RWPE2 (cell line): ENCODE data around the gene SLC12A5.
"Not testable (repeated sequence)": the region's sequence is repeated elsewhere in the genome, so short reads cannot be mapped to it uniquely, and the experiment has no call there.

ENCODE experiments used
- ATAC-seq: fragments of 200-7000 bp; cut with Tn5 transposase; 3 replicates; pipeline ENCODE4 v1.9.1; 2021; ENCODE audit warnings: low read depth
- DNase-seq: peaks from one replicate; pipeline ENCODE4 v3.0.0-alpha.2; 2020; ENCODE audit warnings: low spot score
- H3K27ac ChIP-seq: fragments of 450-650 bp; 2 replicates; pipeline ENCODE4 v1.5.1; 2017; ENCODE audit warnings: mild to moderate bottlenecking; ENCODE audit not compliant: poor library complexity, severe bottlenecking
- H3K27me3 ChIP-seq: fragments of 250-450 bp; sonication (Bioruptor Pico); 2 replicates; pipeline ENCODE4 v1.5.1; 2021; ENCODE audit warnings: mild to moderate bottlenecking, moderate library complexity; ENCODE audit not compliant: insufficient read depth, poor library complexity, severe bottlenecking
- H3K36me3 ChIP-seq: fragments of 250-450 bp; sonication (Bioruptor Pico); 2 replicates; pipeline ENCODE4 v1.5.1; 2020; ENCODE audit warnings: low read depth, mild to moderate bottlenecking, moderate library complexity
- H3K4me1 ChIP-seq: fragments of 250-450 bp; sonication (Bioruptor Pico); 2 replicates; pipeline ENCODE4 v1.5.1; 2021; ENCODE audit warnings: mild to moderate bottlenecking, moderate library complexity; ENCODE audit not compliant: insufficient read depth, poor library complexity, severe bottlenecking
- H3K4me3 ChIP-seq: fragments of 250-450 bp; sonication (Bioruptor Pico); 2 replicates; pipeline ENCODE4 v1.5.1; 2021; ENCODE audit warnings: mild to moderate bottlenecking, moderate library complexity; ENCODE audit not compliant: severe bottlenecking
- H3K9me3 ChIP-seq: fragments of 250-450 bp; sonication (Bioruptor Pico); 2 replicates; pipeline ENCODE4 v1.5.1; 2021; ENCODE audit warnings: mild to moderate bottlenecking, moderate library complexity; ENCODE audit not compliant: severe bottlenecking
- CTCF ChIP-seq: fragments of 450-650 bp; IDR thresholded peaks from one replicate; pipeline ENCODE4 v1.5.1; 2017; ENCODE audit warnings: mild to moderate bottlenecking, moderate library complexity; ENCODE audit not compliant: poor library complexity, severe bottlenecking

SLC12A5 gene

DNA sequence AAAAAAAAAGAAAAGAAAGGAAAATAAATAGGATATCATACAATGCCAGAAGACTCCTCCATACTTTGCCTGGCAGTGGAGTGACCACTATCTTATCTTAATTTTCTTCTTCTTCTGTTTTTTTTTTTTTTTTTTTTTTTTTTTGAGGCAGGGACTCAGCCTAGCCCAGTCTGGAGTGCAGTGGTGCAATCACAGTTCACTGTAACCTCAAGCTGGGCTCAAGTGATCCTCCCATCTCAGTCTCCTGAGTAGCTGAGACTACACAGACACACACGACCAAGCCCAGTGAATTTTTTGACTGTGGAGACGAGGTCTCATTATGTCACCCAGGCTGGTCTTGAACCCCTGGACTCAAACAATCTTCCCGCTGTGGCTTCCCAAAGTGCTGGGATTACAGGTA lies 37.4 kb upstream of the SLC12A5 start:
- no peak for TF ChIP-seq CTCF
- no peak overlapping the region for H3K4me3 ChIP-seq
- DNase-seq (peak; percentile 34), ATAC-seq (no peak)
- H3K27ac ChIP-seq, result no peak overlapping the region
- H3K9me3 ChIP-seq, result no peaks in the 10 kb centered on the region
- no peaks in the 10 kb centered on the region for H3K27me3 ChIP-seq
- no peaks in the 10 kb centered on the region for H3K36me3 ChIP-seq
- H3K4me1 ChIP-seq, result peaks cover 31% of the 10 kb centered on the region

DNA sequence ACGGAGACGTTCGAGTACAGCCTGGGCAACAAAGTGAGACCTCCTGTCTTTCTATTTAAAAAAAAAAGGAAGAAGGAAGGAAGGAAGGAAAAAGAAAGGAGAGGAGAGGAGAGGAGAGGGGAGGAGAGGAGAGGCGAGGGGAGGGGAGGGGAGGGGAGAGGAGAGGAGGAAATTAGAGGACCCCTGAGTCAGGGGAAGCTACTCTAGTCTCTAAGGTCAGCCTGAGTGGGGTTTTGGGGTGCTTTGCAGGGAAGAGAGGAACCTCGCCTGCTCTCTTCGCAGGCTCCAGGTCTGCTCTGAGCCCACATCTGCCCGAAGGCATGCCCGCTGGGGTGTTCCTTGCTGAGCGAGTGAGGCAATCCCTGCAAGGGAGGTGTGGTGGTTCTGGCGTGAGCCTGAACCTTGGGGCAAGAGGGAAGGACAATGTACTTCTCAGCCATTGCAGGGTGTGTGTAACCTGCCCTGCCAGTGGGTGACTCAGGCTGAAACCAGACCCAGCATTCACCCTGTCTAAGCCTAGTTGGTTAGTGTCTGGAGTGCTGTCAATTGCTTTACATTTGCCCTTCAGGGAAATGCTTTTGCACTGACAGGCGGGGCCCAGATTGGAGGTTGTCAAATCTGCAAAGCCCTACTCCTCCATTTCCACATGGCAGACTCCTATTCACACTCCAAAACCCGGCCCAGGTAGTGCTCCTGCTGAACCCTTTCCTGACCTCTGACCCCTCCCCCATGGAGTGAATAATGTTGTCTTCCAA lies 35.6 kb upstream of the SLC12A5 start:
- H3K4me1 ChIP-seq, result peaks cover 40% of the 10 kb centered on the region
- no peaks in the 10 kb centered on the region for H3K27me3 ChIP-seq
- peak; percentile 41 for TF ChIP-seq CTCF
- DNase-seq (peak; percentile 100), ATAC-seq (peak; percentile 99)
- H3K4me3 ChIP-seq, result no peak overlapping the region
- H3K27ac ChIP-seq, result peak overlapping the region; percentile 88
- H3K36me3 ChIP-seq, result no peaks in the 10 kb centered on the region
- H3K9me3 ChIP-seq, result no peaks in the 10 kb centered on the region

GRCh38 chr20:45994761-45995493 lies 34.1 kb upstream of the SLC12A5 start:
- peak overlapping the region; percentile 88 for H3K27ac ChIP-seq
- DNase-seq, result peak; percentile 65
- peaks cover 42% of the 10 kb centered on the region for H3K4me1 ChIP-seq
- no peaks in the 10 kb centered on the region for H3K9me3 ChIP-seq
- no peak for TF ChIP-seq CTCF
- H3K36me3 ChIP-seq, result no peaks in the 10 kb centered on the region
- no peak overlapping the region for H3K4me3 ChIP-seq
- H3K27me3 ChIP-seq, result no peaks in the 10 kb centered on the region
- ATAC-seq, result no peak

DNA sequence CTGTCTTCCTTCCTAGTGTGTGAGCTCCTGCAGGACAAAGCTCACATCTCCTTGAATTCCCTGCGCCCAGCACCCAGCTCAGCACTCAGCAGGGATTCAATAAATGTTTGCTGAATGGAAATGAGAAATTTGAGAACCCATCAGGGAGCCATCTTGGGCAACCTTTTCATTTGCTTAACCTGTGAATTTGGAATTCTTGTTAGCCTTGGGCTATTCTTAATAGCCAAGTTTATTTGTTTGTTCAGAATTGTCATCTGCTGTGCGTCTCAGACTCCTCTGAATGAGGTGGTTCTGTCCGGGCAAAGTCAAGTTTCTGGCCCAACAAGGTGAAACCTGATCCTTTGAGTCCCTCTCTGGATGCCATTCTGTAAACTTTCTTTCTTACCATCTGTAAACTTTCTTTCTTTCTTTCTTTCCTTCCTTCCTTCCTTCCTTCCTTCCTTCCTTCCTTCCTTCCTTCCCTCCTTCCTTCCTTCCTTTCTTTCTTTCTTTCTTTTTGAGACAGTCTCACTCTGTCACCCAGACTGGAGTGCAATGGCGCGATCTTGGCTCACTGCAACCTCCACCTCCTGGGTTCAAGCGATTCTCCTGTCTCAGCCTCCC lies 33.4 kb upstream of the SLC12A5 start:
- ATAC-seq, result peak; percentile 2; the same call in 2 of the 3 replicates
- not testable (repeated sequence) for H3K4me3 ChIP-seq, H3K27me3 ChIP-seq, H3K9me3 ChIP-seq, H3K36me3 ChIP-seq
- DNase-seq, result peak; percentile 62
- peaks cover 42% of the 10 kb centered on the region for H3K4me1 ChIP-seq
- H3K27ac ChIP-seq, result peak overlapping the region; percentile 88

DNA sequence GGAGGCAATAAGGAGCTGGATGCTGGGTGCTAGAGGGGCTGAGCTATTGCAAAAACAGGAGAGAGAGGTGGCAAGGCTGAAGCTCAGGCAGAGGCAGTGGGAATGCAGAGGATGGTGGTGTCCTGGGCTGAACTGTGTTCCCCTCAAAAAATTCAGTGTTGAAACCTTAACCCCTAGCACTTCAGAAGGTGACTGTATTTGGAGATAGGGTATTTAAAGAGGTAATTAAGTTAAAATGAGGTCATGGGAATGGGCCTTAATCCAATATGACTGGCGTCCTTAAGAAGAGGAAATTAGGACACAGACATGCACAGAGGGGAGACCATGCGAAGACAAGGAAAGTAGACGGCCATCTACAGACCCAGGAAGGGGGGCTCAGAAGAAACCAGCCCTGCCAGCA lies 31.8 kb upstream of the SLC12A5 start:
- Histone ChIP-seq H3K27ac (peak overlapping the region; percentile 88), H3K4me3 (no peak overlapping the region), H3K9me3 (no peaks in the 10 kb centered on the region), H3K36me3 (no peaks in the 10 kb centered on the region), H3K4me1 (peaks cover 42% of the 10 kb centered on the region), H3K27me3 (no peaks in the 10 kb centered on the region)
- peak; percentile 14 for DNase-seq
- ATAC-seq, result no peak
- TF ChIP-seq CTCF, result no peak
